M059J (cell line): ENCODE measurements around the gene LUZP1. TPM values are rescaled to one million over a fixed set of nuclear protein-coding genes. Genes with fewer than 3 reads are reported as not detected.

ENCODE experiments used
- DNase-seq: peaks from one replicate; pipeline ENCODE4 v3.0.0-alpha.2; 2012; ENCODE audit warnings: low read depth
- total RNA-seq: library from RNA; depleted of rRNA; stranded (reverse); fragments of >200 nt; shearing (Covaris generic); gene quantifications from 2 replicates; pipeline ENCODE4 v1.2.3, GENCODE V29; 2014

LUZP1 gene
- total RNA-seq, 1 experiment from 2014 or later = 33.9 TPM

GRCh38 chr1:23085696-23086095, 83.0 kb downstream of the LUZP1 start:
- DNase-seq = no peak

- DNase-seq = no peak
These were observed 83.8 kb downstream of the LUZP1 start for GRCh38 chr1:23084880-23085279.

- DNase-seq = no peak
These were observed 84.8 kb downstream of the LUZP1 start for GRCh38 chr1:23083714-23084480.

GRCh38 chr1:23081376-23081775, 87.3 kb downstream of the LUZP1 start:
- no peak for DNase-seq

GRCh38 chr1:23080885-23081284, 87.8 kb downstream of the LUZP1 start:
- DNase-seq = no peak

- DNase-seq = no peak
These were observed 89.6 kb downstream of the LUZP1 start for GRCh38 chr1:23079025-23079424.

GRCh38 chr1:23074012-23074411, 94.6 kb downstream of the LUZP1 start:
- no peak for DNase-seq

GRCh38 chr1:23069675-23070074, 99.0 kb downstream of the LUZP1 start:
- DNase-seq = no peak

- no peak for DNase-seq
These were observed 99.5 kb downstream of the LUZP1 start for GRCh38 chr1:23069149-23069548.

GRCh38 chr1:23066075-23066474, 102.6 kb downstream of the LUZP1 start:
- no peak for DNase-seq

- no peak for DNase-seq
These were observed 103.3 kb downstream of the LUZP1 start for GRCh38 chr1:23065385-23065784.

- no peak for DNase-seq
These were observed 106.4 kb downstream of the LUZP1 start for GRCh38 chr1:23062271-23062670.

GRCh38 chr1:23057301-23057700, 111.4 kb downstream of the LUZP1 start:
- DNase-seq = no peak

- no peak for DNase-seq
These were observed 117.3 kb downstream of the LUZP1 start for GRCh38 chr1:23051290-23051909.

GRCh38 chr1:23050201-23050600, 118.5 kb downstream of the LUZP1 start:
- DNase-seq = no peak

- no peak for DNase-seq
These were observed 124.6 kb downstream of the LUZP1 start for GRCh38 chr1:23044035-23044434.

GRCh38 chr1:23040509-23040908, 128.1 kb downstream of the LUZP1 start:
- DNase-seq = no peak

- DNase-seq = no peak
These were observed 129.3 kb downstream of the LUZP1 start for GRCh38 chr1:23039308-23039826.

- no peak for DNase-seq
These were observed 131.4 kb downstream of the LUZP1 start for GRCh38 chr1:23037081-23037740.

- no peak for DNase-seq
These were observed 132.7 kb downstream of the LUZP1 start for GRCh38 chr1:23035823-23036452.
